ENCODE data around the gene SUGP2. TPM values are rescaled to one million over a fixed set of nuclear protein-coding genes. Genes with fewer than 3 reads are reported as not detected.
A peak's percentile ranks its signal among the peaks of the same experiment; 100 is the strongest.

The SUGP2 gene
- total RNA-seq, 1 experiment from 2014 or later = 48.9 TPM

DNA sequence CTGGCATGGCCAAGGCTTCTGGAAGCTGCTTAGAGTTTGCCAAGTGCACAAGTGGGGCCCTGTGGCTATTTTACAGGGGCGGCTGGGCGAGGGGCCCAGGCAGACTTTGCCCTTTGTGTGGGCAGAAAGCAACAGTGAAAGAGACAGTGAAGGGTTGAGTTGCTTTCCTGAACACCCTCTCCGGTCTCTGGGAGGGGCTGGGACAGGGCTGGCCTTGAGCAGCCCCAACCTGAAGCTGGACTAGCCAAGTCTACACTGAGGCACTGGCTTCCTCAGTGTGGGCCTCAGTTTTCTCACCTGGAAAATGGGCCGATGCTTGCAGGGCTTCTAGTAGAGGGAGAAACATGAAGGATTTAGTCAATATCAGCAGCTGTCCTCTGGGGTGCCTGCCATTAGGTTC is 89.9 kb downstream of the SUGP2 start:
- ChIA-PET POLR2A (ENCODE audit: unreplicated experiment) (no interaction called here), CTCF (no interaction called here)
- Histone ChIP-seq H3K9ac (ENCODE audit: low read length) (no peak overlapping the region), H3K4me3 (ENCODE audit: low read length) (no peak overlapping the region), H3K79me2 (ENCODE audit: low read length) (peaks cover 21% of the 10 kb centered on the region), H3K4me2 (ENCODE audit: low read length) (no peak overlapping the region), H4K20me1 (ENCODE audit: low read length) (no peaks in the 10 kb centered on the region), H3K27ac (ENCODE audit: low read length) (no peak overlapping the region), H2AFZ (ENCODE audit: low read length) (no peak overlapping the region), H3K4me1 (ENCODE audit: insufficient read depth, low read length) (peaks cover 6% of the 10 kb centered on the region), H3K9me2 (replicated peaks; ENCODE audit: low read length) (no peaks in the 10 kb centered on the region), H3K36me3 (ENCODE audit: low read depth, low read length) (peaks cover 4% of the 10 kb centered on the region; the same call in 1 of the 2 replicates), H3K27me3 (ENCODE audit: low read length) (no peaks in the 10 kb centered on the region), H3F3A (ENCODE audit: low read length, unreplicated experiment) (no peaks in the 10 kb centered on the region), H3K9me3 (ENCODE audit: low read length) (no peaks in the 10 kb centered on the region)
- DNase-seq = no peak
- no TSS peak for BruUV-seq (replicated peaks)
- intact Hi-C loops (cut with micrococcal nuclease) = no loop called here
- ATAC-seq = no peak
- TF ChIP-seq EZH2phosphoT487 (IDR thresholded peaks at IDR 0.05; ENCODE audit: borderline replicate concordance, low read length) = no peak
- TF ChIP-seq, protein P1, sequence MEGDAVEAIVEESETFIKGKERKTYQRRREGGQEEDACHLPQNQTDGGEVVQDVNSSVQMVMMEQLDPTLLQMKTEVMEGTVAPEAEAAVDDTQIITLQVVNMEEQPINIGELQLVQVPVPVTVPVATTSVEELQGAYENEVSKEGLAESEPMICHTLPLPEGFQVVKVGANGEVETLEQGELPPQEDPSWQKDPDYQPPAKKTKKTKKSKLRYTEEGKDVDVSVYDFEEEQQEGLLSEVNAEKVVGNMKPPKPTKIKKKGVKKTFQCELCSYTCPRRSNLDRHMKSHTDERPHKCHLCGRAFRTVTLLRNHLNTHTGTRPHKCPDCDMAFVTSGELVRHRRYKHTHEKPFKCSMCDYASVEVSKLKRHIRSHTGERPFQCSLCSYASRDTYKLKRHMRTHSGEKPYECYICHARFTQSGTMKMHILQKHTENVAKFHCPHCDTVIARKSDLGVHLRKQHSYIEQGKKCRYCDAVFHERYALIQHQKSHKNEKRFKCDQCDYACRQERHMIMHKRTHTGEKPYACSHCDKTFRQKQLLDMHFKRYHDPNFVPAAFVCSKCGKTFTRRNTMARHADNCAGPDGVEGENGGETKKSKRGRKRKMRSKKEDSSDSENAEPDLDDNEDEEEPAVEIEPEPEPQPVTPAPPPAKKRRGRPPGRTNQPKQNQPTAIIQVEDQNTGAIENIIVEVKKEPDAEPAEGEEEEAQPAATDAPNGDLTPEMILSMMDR (conservative IDR thresholded peaks at IDR 0.05; ENCODE audit: low read depth, low read length) = no peak
- no peak for TF ChIP-seq EZH2 (IDR thresholded peaks at IDR 0.05; ENCODE audit: low read length, unreplicated experiment)

- H3K4me3 ChIP-seq (ENCODE audit: low read length) = no peak overlapping the region
- no peaks in the 10 kb centered on the region for H3K27me3 ChIP-seq (ENCODE audit: low read length)
- no peak overlapping the region for H3K9ac ChIP-seq (ENCODE audit: low read length)
- intact Hi-C loops (cut with micrococcal nuclease) = no loop called here
- TF ChIP-seq EZH2 (IDR thresholded peaks at IDR 0.05; ENCODE audit: low read length, unreplicated experiment) (no peak), EZH2phosphoT487 (IDR thresholded peaks at IDR 0.05; ENCODE audit: borderline replicate concordance, low read length) (no peak)
- TF ChIP-seq, protein P1 (conservative IDR thresholded peaks at IDR 0.05; ENCODE audit: low read depth, low read length) = no peak
- no peak overlapping the region for H3K4me2 ChIP-seq (ENCODE audit: low read length)
- no TSS peak for BruUV-seq (replicated peaks)
- POLR2A ChIA-PET (ENCODE audit: unreplicated experiment) = no interaction called here
- no peaks in the 10 kb centered on the region for H3F3A ChIP-seq (ENCODE audit: low read length, unreplicated experiment)
- no peaks in the 10 kb centered on the region for H4K20me1 ChIP-seq (ENCODE audit: low read length)
- peaks cover 21% of the 10 kb centered on the region for H3K79me2 ChIP-seq (ENCODE audit: low read length)
- no peak overlapping the region for H2AFZ ChIP-seq (ENCODE audit: low read length)
- no peak for ATAC-seq
- CTCF ChIA-PET = no interaction called here
- H3K36me3 ChIP-seq (ENCODE audit: low read depth, low read length) = peaks cover 9% of the 10 kb centered on the region
- no peaks in the 10 kb centered on the region for H3K9me3 ChIP-seq (ENCODE audit: low read length)
- no peaks in the 10 kb centered on the region for H3K9me2 ChIP-seq (replicated peaks; ENCODE audit: low read length)
- no peak for DNase-seq
- no peak overlapping the region for H3K27ac ChIP-seq (ENCODE audit: low read length)
- peaks cover 6% of the 10 kb centered on the region for H3K4me1 ChIP-seq (ENCODE audit: insufficient read depth, low read length)
These were observed 90.6 kb downstream of the SUGP2 start for GRCh38 chr19:18942692-18943091.

DNA sequence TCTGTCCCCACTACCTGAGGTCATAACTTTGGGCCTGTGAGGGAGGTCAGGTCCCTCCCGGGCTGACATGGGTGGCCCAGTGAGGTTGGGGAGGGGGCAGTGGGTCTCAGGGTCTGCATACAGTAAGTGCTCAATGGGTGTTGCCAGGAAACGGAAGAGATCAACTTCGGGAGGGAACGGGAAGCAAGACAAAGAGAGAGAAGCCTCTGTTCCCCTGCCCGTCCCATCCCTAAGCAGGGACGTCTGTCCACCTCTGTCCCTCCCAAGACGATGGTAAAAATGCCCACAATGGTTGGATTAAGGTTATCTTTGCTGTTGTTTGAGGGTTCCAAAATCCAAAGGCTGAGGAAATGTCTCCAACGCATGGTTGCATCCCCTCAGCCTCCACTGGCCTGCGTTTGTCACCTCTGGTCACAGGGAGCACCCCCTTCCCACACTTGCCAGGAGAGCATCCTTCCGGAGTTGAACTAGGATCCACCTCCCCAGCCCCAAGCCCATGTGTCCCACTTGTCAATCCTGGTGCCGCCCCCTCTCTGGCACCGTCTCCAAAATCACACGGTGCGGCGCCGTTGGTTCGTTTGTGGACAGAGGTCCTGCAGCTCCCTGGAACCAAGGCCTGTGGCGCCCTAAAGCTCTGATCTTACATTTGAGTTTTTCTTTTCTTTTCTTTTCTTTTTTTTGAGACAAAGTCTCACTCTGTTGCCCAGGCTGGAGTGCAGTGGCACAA is 91.5 kb downstream of the SUGP2 start:
- Histone ChIP-seq H3K9ac (ENCODE audit: low read length) (no peak overlapping the region), H3K4me2 (ENCODE audit: low read length) (peak overlapping the region; percentile 66), H3K27me3 (ENCODE audit: low read length) (no peaks in the 10 kb centered on the region), H3K4me3 (ENCODE audit: low read length) (peak overlapping the region; percentile 42; the same call in 1 of the 2 replicates), H4K20me1 (ENCODE audit: low read length) (no peaks in the 10 kb centered on the region), H3K9me3 (ENCODE audit: low read length) (no peaks in the 10 kb centered on the region), H3K4me1 (ENCODE audit: insufficient read depth, low read length) (peaks cover 6% of the 10 kb centered on the region), H3K9me2 (replicated peaks; ENCODE audit: low read length) (no peaks in the 10 kb centered on the region), H3K27ac (ENCODE audit: low read length) (no peak overlapping the region), H3F3A (ENCODE audit: low read length, unreplicated experiment) (no peaks in the 10 kb centered on the region), H3K36me3 (ENCODE audit: low read depth, low read length) (peaks cover 11% of the 10 kb centered on the region), H3K79me2 (ENCODE audit: low read length) (peaks cover 21% of the 10 kb centered on the region), H2AFZ (ENCODE audit: low read length) (peak overlapping the region; percentile 67)
- BruUV-seq (replicated peaks) = TSS peak; percentile 20
- ChIA-PET POLR2A (ENCODE audit: unreplicated experiment) (no interaction called here), CTCF (no interaction called here)
- no peak for ATAC-seq
- no peak for DNase-seq
- TF ChIP-seq EZH2 (IDR thresholded peaks at IDR 0.05; ENCODE audit: low read length, unreplicated experiment) (no peak), EZH2phosphoT487 (IDR thresholded peaks at IDR 0.05; ENCODE audit: borderline replicate concordance, low read length) (no peak)
- TF ChIP-seq, protein P1 (conservative IDR thresholded peaks at IDR 0.05; ENCODE audit: low read depth, low read length) = no peak
- intact Hi-C loops (cut with micrococcal nuclease) = loop anchor here (1.0 kb wide), 1 partner anchor 45 kb away; no protein-coding TSS in a partner anchor

Data from PC-3 (cell line).